Loucy (cell line): ENCODE results near the gene WFDC2.

ENCODE experiments used
- H2AFZ ChIP-seq: fragments of 200-600 bp; sonication (generic); 2 replicates; pipeline ENCODE4 v1.6.0; 2016; ENCODE audit warnings: antibody characterized with exemption, mild to moderate bottlenecking, low read length, moderate library complexity
- H3F3A ChIP-seq: fragments of 200-600 bp; 2 replicates; pipeline ENCODE4 v1.6.0; 2016; ENCODE audit warnings: antibody characterized with exemption, low read depth, mild to moderate bottlenecking
- H3K27me3 ChIP-seq: fragments of 200-600 bp; sonication (generic); 2 replicates; pipeline ENCODE4 v1.6.1; 2014; ENCODE audit warnings: low read length, mild to moderate bottlenecking; ENCODE audit not compliant: insufficient read depth, poor library complexity, severe bottlenecking
- H3K36me3 ChIP-seq: fragments of 200-600 bp; sonication (generic); 2 replicates; pipeline ENCODE4 v1.6.1; 2016; ENCODE audit warnings: low read length; ENCODE audit not compliant: insufficient read depth
- H3K4me1 ChIP-seq: fragments of 200-600 bp; sonication (generic); 2 replicates; pipeline ENCODE4 v1.5.1; 2014; ENCODE audit warnings: low read length, mild to moderate bottlenecking; ENCODE audit not compliant: insufficient read depth, poor library complexity, severe bottlenecking
- H3K4me2 ChIP-seq: fragments of 200-600 bp; sonication (generic); 2 replicates; pipeline ENCODE4 v1.6.0; 2014; ENCODE audit warnings: antibody characterized with exemption, low read length, low read depth, mild to moderate bottlenecking; ENCODE audit not compliant: poor library complexity, severe bottlenecking
- H3K4me3 ChIP-seq: fragments of 200-600 bp; sonication (generic); 2 replicates; pipeline ENCODE4 v1.5.1; 2014; ENCODE audit warnings: low read length, mild to moderate bottlenecking, mixed read lengths; ENCODE audit not compliant: poor library complexity, severe bottlenecking
- H3K79me2 ChIP-seq: fragments of 200-600 bp; sonication (generic); 2 replicates; pipeline ENCODE4 v1.6.1; 2014; ENCODE audit warnings: low read length; ENCODE audit not compliant: insufficient read depth
- H3K9ac ChIP-seq: fragments of 200-600 bp; sonication (generic); 2 replicates; pipeline ENCODE4 v1.6.0; 2014; ENCODE audit warnings: mild to moderate bottlenecking, low read depth, low read length, moderate library complexity; ENCODE audit not compliant: poor library complexity, severe bottlenecking
- H3K9me2 ChIP-seq: fragments of 200-600 bp; sonication (generic); replicated peaks from 2 replicates; pipeline ENCODE4 v1.6.1; 2016; ENCODE audit warnings: low read depth, low read length, mixed read lengths
- H3K9me3 ChIP-seq: fragments of 200-600 bp; sonication (generic); 2 replicates; pipeline ENCODE4 v1.6.1; 2014; ENCODE audit warnings: mild to moderate bottlenecking, antibody characterized with exemption, low read length, low read depth; ENCODE audit not compliant: insufficient read depth
- H4K20me1 ChIP-seq: fragments of 200-600 bp; sonication (generic); 2 replicates; pipeline ENCODE4 v1.6.0; 2014; ENCODE audit warnings: antibody characterized with exemption, low read length, mild to moderate bottlenecking; ENCODE audit not compliant: insufficient read depth, poor library complexity, severe bottlenecking
- EZH2phosphoT487 ChIP-seq: fragments of 200-600 bp; IDR thresholded peaks from 2 replicates; pipeline ENCODE4 v1.6.1; 2018; ENCODE audit warnings: antibody characterized with exemption, mild to moderate bottlenecking, moderate library complexity, borderline replicate concordance
- TF ChIP-seq, protein P1 (sequence below): fragments of 200-600 bp; sonication (generic); conservative IDR thresholded peaks from 2 replicates; pipeline ENCODE4 v1.5.1; 2014; ENCODE audit warnings: mild to moderate bottlenecking, antibody characterized with exemption, low read length

WFDC2 gene

DNA sequence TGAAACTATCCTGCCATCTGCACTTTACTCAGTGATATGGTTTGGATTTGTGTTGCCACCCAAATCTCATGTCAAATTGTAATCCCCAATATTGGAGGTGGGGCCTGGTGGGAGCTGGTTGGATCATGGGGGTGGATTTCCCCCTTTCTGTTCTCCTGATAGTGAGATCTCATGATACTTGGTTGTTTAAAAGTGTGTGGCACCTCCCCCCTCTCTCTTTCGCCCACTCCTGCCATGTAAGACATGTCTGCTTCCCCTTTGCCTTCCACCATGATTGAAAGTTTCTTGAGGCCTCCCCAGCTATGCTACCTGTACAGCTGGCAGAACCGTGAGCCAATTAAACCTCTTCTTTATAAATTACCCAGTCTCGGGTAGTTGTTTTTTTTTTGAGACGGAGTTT is 35.6 kb upstream of the WFDC2 start:
- Histone ChIP-seq H3K9me2 (no peaks in the 10 kb centered on the region), H3K4me3 (no peak overlapping the region), H2AFZ (no peak overlapping the region), H3K27me3 (no peaks in the 10 kb centered on the region), H3K9ac (no peak overlapping the region), H3K79me2 (no peaks in the 10 kb centered on the region), H3K4me2 (no peak overlapping the region), H3K36me3 (no peaks in the 10 kb centered on the region), H3K4me1 (peaks cover 34% of the 10 kb centered on the region), H4K20me1 (no peaks in the 10 kb centered on the region), H3F3A (no peaks in the 10 kb centered on the region), H3K9me3 (no peaks in the 10 kb centered on the region)
- TF ChIP-seq, protein P1, sequence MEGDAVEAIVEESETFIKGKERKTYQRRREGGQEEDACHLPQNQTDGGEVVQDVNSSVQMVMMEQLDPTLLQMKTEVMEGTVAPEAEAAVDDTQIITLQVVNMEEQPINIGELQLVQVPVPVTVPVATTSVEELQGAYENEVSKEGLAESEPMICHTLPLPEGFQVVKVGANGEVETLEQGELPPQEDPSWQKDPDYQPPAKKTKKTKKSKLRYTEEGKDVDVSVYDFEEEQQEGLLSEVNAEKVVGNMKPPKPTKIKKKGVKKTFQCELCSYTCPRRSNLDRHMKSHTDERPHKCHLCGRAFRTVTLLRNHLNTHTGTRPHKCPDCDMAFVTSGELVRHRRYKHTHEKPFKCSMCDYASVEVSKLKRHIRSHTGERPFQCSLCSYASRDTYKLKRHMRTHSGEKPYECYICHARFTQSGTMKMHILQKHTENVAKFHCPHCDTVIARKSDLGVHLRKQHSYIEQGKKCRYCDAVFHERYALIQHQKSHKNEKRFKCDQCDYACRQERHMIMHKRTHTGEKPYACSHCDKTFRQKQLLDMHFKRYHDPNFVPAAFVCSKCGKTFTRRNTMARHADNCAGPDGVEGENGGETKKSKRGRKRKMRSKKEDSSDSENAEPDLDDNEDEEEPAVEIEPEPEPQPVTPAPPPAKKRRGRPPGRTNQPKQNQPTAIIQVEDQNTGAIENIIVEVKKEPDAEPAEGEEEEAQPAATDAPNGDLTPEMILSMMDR, result no peak
- TF ChIP-seq EZH2phosphoT487, result no peak

GRCh38 chr20:45436732-45437485 is 32.6 kb upstream of the WFDC2 start:
- H3K27me3 ChIP-seq, result no peaks in the 10 kb centered on the region
- H3K9me2 ChIP-seq, result no peaks in the 10 kb centered on the region
- H3K9ac ChIP-seq, result peak overlapping the region; percentile 74
- H3F3A ChIP-seq, result no peaks in the 10 kb centered on the region
- H4K20me1 ChIP-seq, result no peaks in the 10 kb centered on the region
- TF ChIP-seq EZH2phosphoT487, result no peak
- TF ChIP-seq, protein P1, result peak; percentile 92
- H3K79me2 ChIP-seq, result no peaks in the 10 kb centered on the region
- no peaks in the 10 kb centered on the region for H3K9me3 ChIP-seq
- H3K4me2 ChIP-seq, result peak overlapping the region; percentile 78
- H3K36me3 ChIP-seq, result no peaks in the 10 kb centered on the region
- peak overlapping the region; percentile 24 for H2AFZ ChIP-seq
- H3K4me1 ChIP-seq, result peaks cover 32% of the 10 kb centered on the region
- H3K4me3 ChIP-seq, result peak overlapping the region; percentile 71

DNA sequence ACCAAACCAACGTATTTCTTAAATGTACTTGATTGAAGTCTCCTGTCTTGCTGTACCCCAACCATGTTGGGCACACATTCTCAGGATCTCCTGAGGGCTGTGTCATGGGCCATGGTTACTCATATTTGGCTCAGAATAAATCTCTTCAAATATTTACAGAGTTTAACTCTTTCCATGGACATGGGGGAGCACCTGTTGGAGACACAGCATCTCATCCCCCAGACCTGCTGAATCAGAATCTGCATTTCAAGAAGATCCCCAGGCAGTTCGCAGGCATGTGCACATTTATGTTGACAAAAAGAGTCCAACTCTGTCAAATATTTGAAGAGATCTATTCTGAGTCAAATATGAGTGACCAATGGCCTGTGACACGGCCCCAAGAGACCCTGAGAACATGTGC is 29.1 kb upstream of the WFDC2 start:
- H3K4me1 ChIP-seq, result peaks cover 37% of the 10 kb centered on the region
- no peak overlapping the region for H2AFZ ChIP-seq
- no peak for TF ChIP-seq EZH2phosphoT487
- TF ChIP-seq, protein P1, result no peak
- H3K36me3 ChIP-seq, result no peaks in the 10 kb centered on the region
- no peak overlapping the region for H3K4me3 ChIP-seq
- H3K9me3 ChIP-seq, result no peaks in the 10 kb centered on the region
- H4K20me1 ChIP-seq, result no peaks in the 10 kb centered on the region
- no peaks in the 10 kb centered on the region for H3K9me2 ChIP-seq
- H3K4me2 ChIP-seq, result no peak overlapping the region
- no peak overlapping the region for H3K9ac ChIP-seq
- no peaks in the 10 kb centered on the region for H3F3A ChIP-seq
- no peaks in the 10 kb centered on the region for H3K79me2 ChIP-seq
- no peaks in the 10 kb centered on the region for H3K27me3 ChIP-seq
